22Rv1 (cell line): ENCODE results near the gene S100A3.

Experiments
- CTCF ChIP-seq: fragments of 450-650 bp; IDR thresholded peaks from 2 replicates; pipeline ENCODE4 v1.5.1; 2017; ENCODE audit warnings: mild to moderate bottlenecking
- ZFX ChIP-seq: fragments of 450-650 bp; IDR thresholded peaks from 2 replicates; pipeline ENCODE4 v1.6.1; 2017; ENCODE audit warnings: antibody characterized with exemption, borderline replicate concordance

- no peak for TF ChIP-seq CTCF
- TF ChIP-seq ZFX: no peak
Observed at GRCh38 chr1:153533689-153534201, 15.3 kb downstream of the S100A3 start.
